WI38 (cell line): ENCODE data around the gene SPAG4.
A peak's percentile ranks its signal among the peaks of the same experiment; 100 is the strongest.

Experiments
- H3K4me3 ChIP-seq: 2 replicates; pipeline ENCODE4 v1.5.1; 2011; ENCODE audit warnings: low read depth, mild to moderate bottlenecking, control low read depth, low read length
- TF ChIP-seq, protein P1 (sequence below): IDR thresholded peaks from 2 replicates; pipeline ENCODE4 v1.5.1; 2012; ENCODE audit warnings: low read depth, mild to moderate bottlenecking, control low read depth, low read length

SPAG4 gene

DNA sequence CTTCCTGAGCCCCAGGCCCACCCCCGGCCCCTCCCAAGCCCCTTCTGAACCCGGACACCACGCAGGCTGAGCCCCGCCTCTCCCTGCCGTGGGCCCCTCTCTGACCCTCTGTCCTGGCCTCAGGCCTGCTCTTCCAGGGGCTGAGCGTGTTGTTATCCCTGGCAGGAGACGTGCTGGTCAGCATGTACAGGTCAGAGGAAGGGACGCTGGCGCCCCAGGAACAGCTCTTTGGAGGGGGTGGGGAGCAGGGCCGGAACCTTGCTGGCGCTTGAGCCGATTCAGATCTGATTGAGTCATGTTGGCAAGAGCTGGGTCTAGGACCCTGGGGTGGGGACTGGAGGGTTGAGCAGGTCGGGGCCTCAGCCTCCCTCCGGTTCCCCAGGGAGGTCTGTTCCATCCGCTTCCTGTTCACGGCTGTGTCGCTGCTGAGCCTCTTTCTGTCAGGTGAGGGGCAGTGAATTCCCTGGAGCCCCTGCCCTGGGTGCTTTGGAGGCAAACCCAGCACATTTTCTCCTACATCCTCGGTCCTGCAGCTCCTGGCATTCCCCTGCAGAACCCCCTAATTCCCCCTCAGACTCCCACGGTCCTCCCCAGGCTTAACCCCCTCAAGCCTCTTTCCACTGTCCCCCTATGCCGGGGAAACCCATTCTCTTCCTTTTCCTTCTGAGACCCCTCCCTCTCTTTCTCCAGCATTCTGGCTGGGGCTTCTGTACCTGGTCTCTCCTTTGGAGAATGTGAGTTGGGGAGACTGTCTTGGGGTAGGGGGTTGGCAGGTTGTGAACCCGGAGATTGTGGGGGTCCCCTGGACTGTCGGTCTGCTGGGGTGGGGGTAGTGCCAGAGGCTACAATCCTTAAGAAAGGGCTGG, 2.0 kb downstream of the SPAG4 start:
- TF ChIP-seq, protein P1, sequence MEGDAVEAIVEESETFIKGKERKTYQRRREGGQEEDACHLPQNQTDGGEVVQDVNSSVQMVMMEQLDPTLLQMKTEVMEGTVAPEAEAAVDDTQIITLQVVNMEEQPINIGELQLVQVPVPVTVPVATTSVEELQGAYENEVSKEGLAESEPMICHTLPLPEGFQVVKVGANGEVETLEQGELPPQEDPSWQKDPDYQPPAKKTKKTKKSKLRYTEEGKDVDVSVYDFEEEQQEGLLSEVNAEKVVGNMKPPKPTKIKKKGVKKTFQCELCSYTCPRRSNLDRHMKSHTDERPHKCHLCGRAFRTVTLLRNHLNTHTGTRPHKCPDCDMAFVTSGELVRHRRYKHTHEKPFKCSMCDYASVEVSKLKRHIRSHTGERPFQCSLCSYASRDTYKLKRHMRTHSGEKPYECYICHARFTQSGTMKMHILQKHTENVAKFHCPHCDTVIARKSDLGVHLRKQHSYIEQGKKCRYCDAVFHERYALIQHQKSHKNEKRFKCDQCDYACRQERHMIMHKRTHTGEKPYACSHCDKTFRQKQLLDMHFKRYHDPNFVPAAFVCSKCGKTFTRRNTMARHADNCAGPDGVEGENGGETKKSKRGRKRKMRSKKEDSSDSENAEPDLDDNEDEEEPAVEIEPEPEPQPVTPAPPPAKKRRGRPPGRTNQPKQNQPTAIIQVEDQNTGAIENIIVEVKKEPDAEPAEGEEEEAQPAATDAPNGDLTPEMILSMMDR, result no peak
- peak overlapping the region; percentile 65 for H3K4me3 ChIP-seq

DNA sequence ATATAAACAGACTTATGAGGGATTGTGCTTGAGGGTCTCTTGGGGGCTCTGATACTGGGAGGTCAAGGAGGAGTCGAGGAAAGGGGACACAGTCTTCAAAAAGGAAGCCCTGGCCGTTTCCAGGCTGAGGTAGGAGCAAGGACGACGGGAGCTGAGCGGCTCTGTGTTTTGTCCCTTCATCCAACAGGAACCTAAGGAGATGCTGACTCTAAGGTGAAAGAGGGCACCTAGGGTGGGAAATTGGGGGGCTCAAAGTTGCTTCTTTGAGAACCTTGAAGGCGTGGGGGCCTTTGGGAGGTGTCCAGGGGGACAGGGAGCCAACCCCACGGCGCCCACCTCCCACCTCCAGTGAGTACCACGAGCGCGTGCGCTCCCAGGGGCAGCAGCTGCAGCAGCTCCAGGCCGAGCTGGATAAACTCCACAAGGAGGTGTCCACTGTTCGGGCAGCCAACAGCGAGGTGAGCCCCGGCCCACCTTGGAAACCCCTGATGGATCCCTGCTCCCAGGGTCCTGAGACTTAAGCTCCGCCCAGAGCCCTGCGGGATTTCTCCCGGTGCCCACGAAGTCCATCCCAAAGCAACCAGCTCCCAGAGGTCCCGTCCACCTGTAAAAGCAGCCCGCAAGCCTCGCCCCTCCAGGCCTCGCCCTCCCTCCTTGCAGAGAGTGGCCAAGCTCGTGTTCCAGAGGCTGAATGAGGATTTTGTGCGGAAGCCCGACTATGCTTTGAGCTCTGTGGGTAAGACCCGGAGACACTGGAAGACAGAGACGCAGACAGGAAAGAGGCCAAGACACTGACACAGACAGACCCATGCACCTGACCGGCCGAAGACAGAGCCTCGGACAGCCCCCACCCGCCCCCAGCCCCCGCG, 2.9 kb downstream of the SPAG4 start:
- TF ChIP-seq, protein P1, result no peak
- peak overlapping the region; percentile 65 for H3K4me3 ChIP-seq

DNA sequence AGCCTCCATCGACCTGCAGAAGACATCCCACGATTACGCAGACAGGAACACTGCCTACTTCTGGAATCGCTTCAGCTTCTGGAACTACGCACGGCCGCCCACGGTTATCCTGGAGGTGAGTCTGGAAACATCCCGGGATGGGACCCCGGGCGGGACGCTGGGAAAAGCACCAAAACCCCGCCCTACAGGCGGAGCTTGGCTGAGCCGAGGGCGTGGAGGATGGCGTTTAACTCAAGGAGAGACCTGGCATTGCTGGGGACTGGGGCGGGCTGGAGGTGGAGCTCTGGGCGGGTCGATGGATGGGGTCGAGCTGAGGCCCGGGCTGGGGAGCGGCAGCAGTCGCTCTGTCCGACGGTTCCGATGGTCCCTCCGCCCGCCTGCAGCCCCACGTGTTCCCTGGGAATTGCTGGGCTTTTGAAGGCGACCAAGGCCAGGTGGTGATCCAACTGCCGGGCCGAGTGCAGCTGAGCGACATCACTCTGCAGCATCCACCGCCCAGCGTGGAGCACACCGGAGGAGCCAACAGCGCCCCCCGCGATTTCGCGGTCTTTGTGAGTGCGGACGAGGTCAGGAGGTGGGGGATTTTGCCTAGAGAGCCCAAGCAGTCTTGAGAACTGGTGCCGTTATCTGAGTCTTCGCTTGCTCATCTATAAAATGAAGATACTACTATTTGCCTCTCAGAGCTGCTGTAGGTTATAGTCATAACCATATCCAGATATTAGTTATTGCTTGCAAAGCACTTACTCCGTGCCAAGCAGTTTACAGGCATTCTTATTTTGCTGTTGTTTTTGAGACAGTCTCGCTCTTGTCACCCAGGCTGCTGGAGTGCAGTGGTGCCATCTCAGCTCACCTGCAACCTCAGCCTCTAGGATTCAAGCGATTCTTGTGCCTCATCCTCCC, 3.8 kb downstream of the SPAG4 start:
- peak overlapping the region; percentile 65 for H3K4me3 ChIP-seq
- TF ChIP-seq, protein P1, result peak; percentile 26; the same call in 1 of the 2 replicates

DNA sequence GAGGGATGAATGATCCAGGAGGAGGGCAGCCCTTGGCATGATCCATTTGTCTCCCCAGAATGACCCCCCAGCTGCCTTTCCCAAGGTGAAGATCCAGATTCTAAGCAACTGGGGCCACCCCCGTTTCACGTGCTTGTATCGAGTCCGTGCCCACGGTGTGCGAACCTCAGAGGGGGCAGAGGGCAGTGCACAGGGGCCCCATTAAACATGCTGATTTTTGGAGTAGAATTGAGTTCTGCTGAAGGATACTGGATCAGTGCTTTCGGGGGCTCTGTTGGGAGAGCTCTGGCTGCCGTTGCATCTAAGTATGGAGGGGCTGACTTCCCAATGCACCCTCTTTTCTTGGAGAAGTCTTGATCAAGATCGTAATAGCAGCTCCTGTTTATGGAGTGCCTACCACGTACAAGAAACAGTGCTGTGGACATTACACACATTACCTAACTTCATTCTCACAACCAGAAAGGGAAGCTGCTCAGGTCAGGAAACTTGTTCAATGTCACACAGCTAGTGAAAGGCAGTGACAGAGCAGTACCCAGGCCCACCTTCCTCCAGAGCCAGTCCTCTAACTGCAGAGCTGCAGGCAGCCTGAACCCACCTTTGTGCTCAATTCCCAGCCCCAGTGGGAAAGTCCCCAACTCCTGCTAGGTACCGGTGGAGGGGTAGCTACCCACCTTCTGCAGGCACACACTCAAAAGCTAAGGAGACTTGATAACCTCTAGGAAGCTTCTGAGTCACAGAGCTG, 5.4 kb downstream of the SPAG4 start:
- TF ChIP-seq, protein P1, result no peak
- H3K4me3 ChIP-seq, result no peak overlapping the region

DNA sequence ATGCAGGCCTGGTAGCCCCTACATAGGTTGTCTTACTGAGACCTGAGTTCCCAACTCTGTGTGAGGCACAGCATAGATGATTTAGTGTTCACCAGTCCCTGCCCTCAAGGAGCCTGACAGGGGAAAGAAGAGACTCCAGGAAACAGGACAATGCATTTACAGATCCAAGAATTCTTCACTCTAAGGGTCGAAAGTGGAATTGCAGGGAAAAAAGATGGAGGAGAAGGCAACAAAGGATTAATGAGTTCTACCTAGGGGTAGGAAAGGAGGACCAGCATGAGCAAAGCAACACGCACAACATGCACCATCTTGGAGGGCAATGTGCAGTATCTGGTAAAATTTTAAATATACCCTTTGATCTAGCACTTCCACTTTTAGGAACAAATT, 5.9 kb downstream of the SPAG4 start:
- TF ChIP-seq, protein P1, result peak; percentile 11; the same call in 1 of the 2 replicates
- no peak overlapping the region for H3K4me3 ChIP-seq

DNA sequence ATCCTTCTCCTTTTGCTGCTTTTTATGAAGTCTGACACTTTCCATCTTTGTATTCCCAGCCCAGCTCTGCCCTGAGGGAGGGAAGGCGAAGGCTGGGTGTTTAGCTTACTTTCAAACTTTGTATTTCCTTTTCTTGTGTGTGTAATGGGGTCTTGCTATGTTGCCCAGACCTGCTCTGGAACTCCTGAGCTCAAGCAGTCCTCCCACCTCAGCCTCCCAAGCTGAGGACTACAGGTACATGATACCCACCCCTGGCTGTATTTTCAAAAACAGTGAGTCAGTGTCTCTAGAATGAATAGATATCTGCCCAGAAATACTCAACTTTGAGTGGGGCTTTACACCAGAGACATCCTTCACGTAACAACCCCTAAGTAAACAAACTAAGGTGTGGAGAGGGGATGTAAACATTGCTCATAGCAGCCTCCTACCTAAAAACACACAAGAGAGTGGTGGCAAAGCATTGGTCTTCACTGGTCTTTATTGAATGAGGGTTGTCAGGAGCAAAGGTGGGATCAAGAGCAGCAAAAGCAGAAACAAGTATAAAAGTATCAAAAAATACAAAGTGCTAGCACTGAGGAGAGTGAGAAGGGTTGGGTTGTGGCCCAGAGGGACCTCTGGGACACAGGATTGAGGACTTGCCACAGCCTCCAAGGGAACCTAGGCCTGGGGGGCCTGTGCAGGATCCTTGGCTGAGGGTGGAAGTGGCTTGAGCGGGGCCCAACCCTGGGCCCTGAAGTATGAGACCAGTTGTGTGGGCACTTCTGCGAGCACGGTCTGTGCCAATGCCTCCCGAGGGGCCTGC, 10.2 kb downstream of the SPAG4 start:
- TF ChIP-seq, protein P1, result no peak

More for the DNA sequence above, 10.2 kb downstream of the SPAG4 start:
- H3K4me3 ChIP-seq, result no peak overlapping the region
